ENCODE measurements around the gene TTC27. TPM values are rescaled to one million over a fixed set of nuclear protein-coding genes. Genes with fewer than 3 reads are reported as not detected.
A peak's percentile ranks its signal among the peaks of the same experiment; 100 is the strongest.

Gene TTC27
- total RNA-seq, 5 donors from 2014 or later (not counting 1 experiment from before 2014, with no cell fraction given) = 17.9 to 23.3 (median 21.6) TPM

DNA sequence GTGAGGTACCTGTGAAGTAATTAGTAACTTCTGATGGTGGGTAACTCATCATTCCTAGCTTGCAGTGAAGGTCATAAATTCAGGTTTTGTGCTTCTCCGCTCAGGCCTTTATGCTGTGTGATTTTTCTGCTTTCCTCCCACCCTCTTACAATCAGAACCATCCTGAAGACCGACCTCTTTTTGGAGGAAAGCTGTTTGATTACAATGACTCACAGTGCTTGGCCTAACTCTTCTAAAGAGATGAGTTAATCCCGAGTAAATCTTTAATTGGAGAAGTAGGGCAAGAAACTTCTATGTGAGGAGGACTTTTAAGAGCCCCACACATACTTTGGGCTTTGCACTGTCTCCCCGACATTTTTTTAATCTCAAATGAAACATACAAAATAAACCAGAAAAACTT, 53.1 kb downstream of the TTC27 start:
- Mint-ChIP-seq H3K4me1 (peaks cover 0 to 2% (median 0%) of the 10 kb centered on the region in 3 donors), H3K27ac (peak overlapping the region in 1 of 2 donors; percentile 50)

DNA sequence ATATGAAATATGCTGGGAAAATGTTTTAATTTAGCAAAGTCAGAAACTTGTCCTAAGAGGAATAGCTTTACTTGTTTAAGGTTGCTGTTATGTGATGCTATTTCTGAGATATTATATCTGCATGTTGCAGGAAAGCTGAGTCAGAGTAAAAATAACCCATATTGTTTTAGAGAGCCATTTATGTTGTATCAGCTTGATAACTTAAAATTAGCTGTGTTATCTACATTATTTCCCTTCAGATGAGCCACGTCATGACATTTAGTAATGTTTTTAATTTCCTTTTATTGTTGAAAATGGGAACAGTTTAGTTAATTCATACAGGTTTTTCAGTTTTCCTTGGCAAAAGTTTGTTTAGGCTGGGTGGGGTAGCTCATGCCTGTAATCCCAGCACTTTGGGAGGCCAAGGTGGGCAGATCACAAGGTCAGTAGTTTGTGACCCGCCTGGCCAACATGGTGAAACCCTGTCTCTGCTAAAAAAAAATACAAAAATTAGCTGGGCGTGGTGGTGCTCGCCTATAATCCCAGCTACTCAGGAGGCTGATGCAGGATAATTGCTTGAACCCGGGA, 55.8 kb downstream of the TTC27 start:
- Mint-ChIP-seq H3K27me3 (no peaks in the 10 kb centered on the region), H3K4me1 (peaks cover 0 to 2% (median 0%) of the 10 kb centered on the region in 3 donors), H3K9me3 (no peaks in the 10 kb centered on the region), H3K36me3 (peaks cover 60% of the 10 kb centered on the region), H3K27ac (no peak overlapping the region), H3K4me3 (no peak overlapping the region)
- ATAC-seq (replicated peaks in 1 of 4) (no peak), DNase-seq (no peak)
- H3K36me3 ChIP-seq (ENCODE audit: control insufficient read depth in 2 of 2, extremely low read depth in 1 of 2, insufficient read depth in 1 of 2, low read length in 1 of 2) = peaks cover 16 to 19% of the 10 kb centered on the region in 2 donors
- H3K27ac ChIP-seq (ENCODE audit: low read length) = no peak overlapping the region
- no peaks in the 10 kb centered on the region for H3K27me3 ChIP-seq (replicated peaks in 1 of 2; ENCODE audit: control insufficient read depth in 2 of 2, extremely low read depth in 1 of 2, insufficient read depth in 2 of 2, low read length in 1 of 2)
- no peaks in the 10 kb centered on the region for H3K9me3 ChIP-seq
- ChIA-PET CTCF (no interaction called here), POLR2A (interaction anchor here in 1 of 2 donors (0.7 kb wide), 1 partner anchor 19 kb away, joined by 4 read pairs; no protein-coding TSS in a partner anchor)
- no peak overlapping the region for H3K4me3 ChIP-seq (ENCODE audit: control insufficient read depth in 1 of 2, extremely low read depth in 1 of 2, low read length in 1 of 2)
- WGBS (ENCODE audit: insufficient coverage) = 98% methylated on average over 4 of the region's 5 CpGs
- no peaks in the 10 kb centered on the region for H3K4me1 ChIP-seq (ENCODE audit: control insufficient read depth in 1 of 2, extremely low read depth in 1 of 2, insufficient read depth in 2 of 2, low read length in 2 of 2)

More for the DNA sequence above, 53.1 kb downstream of the TTC27 start:
- ChIA-PET CTCF (interaction anchor here (0.6 to 0.7 kb wide), 2 partner anchors 326 to 892 kb away, joined by 3 to 5 read pairs; no protein-coding TSS in a partner anchor), POLR2A (no interaction called here)
- Histone ChIP-seq H3K27ac (ENCODE audit: low read length) (no peak overlapping the region), H3K4me3 (ENCODE audit: control insufficient read depth in 1 of 2, extremely low read depth in 1 of 2, low read length in 1 of 2) (no peak overlapping the region), H3K4me1 (ENCODE audit: control insufficient read depth in 1 of 2, extremely low read depth in 1 of 2, insufficient read depth in 2 of 2, low read length in 2 of 2) (no peaks in the 10 kb centered on the region), H3K27me3 (replicated peaks in 1 of 2; ENCODE audit: control insufficient read depth in 2 of 2, extremely low read depth in 1 of 2, insufficient read depth in 2 of 2, low read length in 1 of 2) (no peaks in the 10 kb centered on the region), H3K36me3 (ENCODE audit: control insufficient read depth in 2 of 2, extremely low read depth in 1 of 2, insufficient read depth in 1 of 2, low read length in 1 of 2) (peaks cover 16 to 21% of the 10 kb centered on the region in 2 donors), H3K9me3 (no peaks in the 10 kb centered on the region)
- Mint-ChIP-seq H3K9me3 (no peaks in the 10 kb centered on the region), H3K27me3 (no peaks in the 10 kb centered on the region), H3K36me3 (peaks cover 47% of the 10 kb centered on the region), H3K4me3 (no peak overlapping the region)
- no CpG with 5 or more reads among the region's 4 CpGs for WGBS (ENCODE audit: insufficient coverage)
- DNase-seq (no peak), ATAC-seq (replicated peaks in 1 of 4) (no peak)

- Histone ChIP-seq H3K4me1 (ENCODE audit: control insufficient read depth in 1 of 2, extremely low read depth in 1 of 2, insufficient read depth in 2 of 2, low read length in 2 of 2) (no peaks in the 10 kb centered on the region), H3K4me3 (ENCODE audit: control insufficient read depth in 1 of 2, extremely low read depth in 1 of 2, low read length in 1 of 2) (no peak overlapping the region), H3K27me3 (replicated peaks in 1 of 2; ENCODE audit: control insufficient read depth in 2 of 2, extremely low read depth in 1 of 2, insufficient read depth in 2 of 2, low read length in 1 of 2) (no peaks in the 10 kb centered on the region), H3K9me3 (no peaks in the 10 kb centered on the region), H3K27ac (ENCODE audit: low read length) (no peak overlapping the region), H3K36me3 (ENCODE audit: control insufficient read depth in 2 of 2, extremely low read depth in 1 of 2, insufficient read depth in 1 of 2, low read length in 1 of 2) (peaks cover 3 to 4% of the 10 kb centered on the region in 2 donors)
- Mint-ChIP-seq H3K4me1 (no peaks in the 10 kb centered on the region), H3K4me3 (no peak overlapping the region), H3K27me3 (no peaks in the 10 kb centered on the region), H3K9me3 (no peaks in the 10 kb centered on the region), H3K27ac (no peak overlapping the region), H3K36me3 (peaks cover 37% of the 10 kb centered on the region)
- CTCF ChIA-PET = no interaction called here
- POLR2A ChIA-PET = interaction anchor here in 1 of 2 donors (0.7 kb wide), 1 partner anchor 9 kb away, joined by 3 read pairs; no protein-coding TSS in a partner anchor
- no peak for DNase-seq
- ATAC-seq (replicated peaks in 1 of 4) = no peak
These were observed 60.7 kb downstream of the TTC27 start for GRCh38 chr2:32688541-32688940.

- CTCF ChIA-PET = no interaction called here
- no peaks in the 10 kb centered on the region for H3K4me1 Mint-ChIP-seq
These were observed 63.8 kb downstream of the TTC27 start for GRCh38 chr2:32691678-32692077.

GRCh38 chr2:32696439-32696838, 68.6 kb downstream of the TTC27 start:
- H3K9me3 Mint-ChIP-seq = no peaks in the 10 kb centered on the region
- Histone ChIP-seq H3K27ac (ENCODE audit: low read length) (no peak overlapping the region), H3K4me3 (ENCODE audit: control insufficient read depth in 1 of 2, extremely low read depth in 1 of 2, low read length in 1 of 2) (no peak overlapping the region), H3K36me3 (ENCODE audit: control insufficient read depth in 2 of 2, extremely low read depth in 1 of 2, insufficient read depth in 1 of 2, low read length in 1 of 2) (peaks cover 0 to 6% of the 10 kb centered on the region in 2 donors), H3K27me3 (replicated peaks in 1 of 2; ENCODE audit: control insufficient read depth in 2 of 2, extremely low read depth in 1 of 2, insufficient read depth in 2 of 2, low read length in 1 of 2) (no peaks in the 10 kb centered on the region), H3K9me3 (no peaks in the 10 kb centered on the region), H3K4me1 (ENCODE audit: control insufficient read depth in 1 of 2, extremely low read depth in 1 of 2, insufficient read depth in 2 of 2, low read length in 2 of 2) (no peaks in the 10 kb centered on the region)
- H3K4me3 Mint-ChIP-seq = no peak overlapping the region
- no peak for DNase-seq
- H3K27me3 Mint-ChIP-seq = no peaks in the 10 kb centered on the region
- H3K36me3 Mint-ChIP-seq = peaks cover 30% of the 10 kb centered on the region
- ChIA-PET CTCF (no interaction called here), POLR2A (no interaction called here)
- WGBS (ENCODE audit: insufficient coverage) = no CpG with 5 or more reads among the region's 4 CpGs
- H3K27ac Mint-ChIP-seq = no peak overlapping the region
- peaks cover 0 to 7% (median 0%) of the 10 kb centered on the region in 3 donors for H3K4me1 Mint-ChIP-seq
- ATAC-seq (replicated peaks in 1 of 4) = no peak

More at GRCh38 chr2:32691678-32692077, 63.8 kb downstream of the TTC27 start:
- H3K4me1 ChIP-seq (ENCODE audit: control insufficient read depth in 1 of 2, extremely low read depth in 1 of 2, insufficient read depth in 2 of 2, low read length in 2 of 2) = no peaks in the 10 kb centered on the region
- no peak overlapping the region for H3K4me3 Mint-ChIP-seq
- H3K9me3 Mint-ChIP-seq = no peaks in the 10 kb centered on the region
- no peak overlapping the region for H3K27ac ChIP-seq (ENCODE audit: low read length)
- ATAC-seq (replicated peaks in 1 of 4) = no peak
- no peaks in the 10 kb centered on the region for H3K27me3 ChIP-seq (replicated peaks in 1 of 2; ENCODE audit: control insufficient read depth in 2 of 2, extremely low read depth in 1 of 2, insufficient read depth in 2 of 2, low read length in 1 of 2)
- H3K36me3 Mint-ChIP-seq = peaks cover 25% of the 10 kb centered on the region
- H3K27ac Mint-ChIP-seq = no peak overlapping the region
- H3K27me3 Mint-ChIP-seq = no peaks in the 10 kb centered on the region
- H3K36me3 ChIP-seq (ENCODE audit: control insufficient read depth in 2 of 2, extremely low read depth in 1 of 2, insufficient read depth in 1 of 2, low read length in 1 of 2) = no peaks in the 10 kb centered on the region
- no peak for DNase-seq
- POLR2A ChIA-PET = no interaction called here
- H3K9me3 ChIP-seq = no peaks in the 10 kb centered on the region
- H3K4me3 ChIP-seq (ENCODE audit: control insufficient read depth in 1 of 2, extremely low read depth in 1 of 2, low read length in 1 of 2) = no peak overlapping the region

DNA sequence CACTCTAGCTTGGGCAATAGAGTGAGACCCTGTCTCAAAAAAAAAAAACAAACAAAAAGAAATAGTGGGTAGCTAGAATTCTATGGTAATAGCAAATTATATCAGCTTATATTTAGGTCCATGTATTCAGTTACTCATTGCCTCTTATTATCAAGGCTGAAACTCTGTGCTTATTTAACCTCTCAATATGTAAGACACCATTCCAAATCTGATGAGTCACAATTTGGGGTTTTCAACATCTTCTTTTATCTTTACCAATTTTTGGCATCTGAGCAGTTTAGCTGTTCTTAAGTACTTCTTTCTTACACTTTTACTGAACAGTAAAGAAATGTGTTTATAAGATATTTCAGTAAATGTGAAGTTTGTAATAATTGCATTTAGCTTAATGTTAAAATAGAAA, 69.3 kb downstream of the TTC27 start:
- peaks cover 30% of the 10 kb centered on the region for H3K36me3 Mint-ChIP-seq
- H3K27ac Mint-ChIP-seq = no peak overlapping the region
- no peaks in the 10 kb centered on the region for H3K27me3 Mint-ChIP-seq
- Histone ChIP-seq H3K36me3 (ENCODE audit: control insufficient read depth in 2 of 2, extremely low read depth in 1 of 2, insufficient read depth in 1 of 2, low read length in 1 of 2) (peaks cover 0 to 7% of the 10 kb centered on the region in 2 donors), H3K4me1 (ENCODE audit: control insufficient read depth in 1 of 2, extremely low read depth in 1 of 2, insufficient read depth in 2 of 2, low read length in 2 of 2) (no peaks in the 10 kb centered on the region), H3K27ac (ENCODE audit: low read length) (no peak overlapping the region), H3K9me3 (no peaks in the 10 kb centered on the region), H3K4me3 (ENCODE audit: control insufficient read depth in 1 of 2, extremely low read depth in 1 of 2, low read length in 1 of 2) (no peak overlapping the region), H3K27me3 (replicated peaks in 1 of 2; ENCODE audit: control insufficient read depth in 2 of 2, extremely low read depth in 1 of 2, insufficient read depth in 2 of 2, low read length in 1 of 2) (no peaks in the 10 kb centered on the region)
- no peak overlapping the region for H3K4me3 Mint-ChIP-seq
- peaks cover 0 to 14% (median 0%) of the 10 kb centered on the region in 3 donors for H3K4me1 Mint-ChIP-seq
- DNase-seq (no peak), ATAC-seq (replicated peaks in 1 of 4) (no peak)
- CTCF ChIA-PET = interaction anchor here in 1 of 2 donors (0.6 kb wide), 1 partner anchor 27 kb away, joined by 4 read pairs; no protein-coding TSS in a partner anchor
- POLR2A ChIA-PET = no interaction called here
- H3K9me3 Mint-ChIP-seq = no peaks in the 10 kb centered on the region

GRCh38 chr2:32699151-32699550, 71.3 kb downstream of the TTC27 start:
- H3K27ac Mint-ChIP-seq = no peak overlapping the region
- WGBS (ENCODE audit: insufficient coverage) = no CpG with 5 or more reads among the region's 1 CpG
- Histone ChIP-seq H3K27me3 (replicated peaks in 1 of 2; ENCODE audit: control insufficient read depth in 2 of 2, extremely low read depth in 1 of 2, insufficient read depth in 2 of 2, low read length in 1 of 2) (no peaks in the 10 kb centered on the region), H3K4me3 (ENCODE audit: control insufficient read depth in 1 of 2, extremely low read depth in 1 of 2, low read length in 1 of 2) (no peak overlapping the region), H3K9me3 (no peaks in the 10 kb centered on the region), H3K4me1 (ENCODE audit: control insufficient read depth in 1 of 2, extremely low read depth in 1 of 2, insufficient read depth in 2 of 2, low read length in 2 of 2) (no peaks in the 10 kb centered on the region), H3K36me3 (ENCODE audit: control insufficient read depth in 2 of 2, extremely low read depth in 1 of 2, insufficient read depth in 1 of 2, low read length in 1 of 2) (peaks cover 0 to 16% of the 10 kb centered on the region in 2 donors), H3K27ac (ENCODE audit: low read length) (no peak overlapping the region)
- peaks cover 48% of the 10 kb centered on the region for H3K36me3 Mint-ChIP-seq
- POLR2A ChIA-PET = no interaction called here
- DNase-seq (no peak), ATAC-seq (replicated peaks in 1 of 4) (no peak)
- no peaks in the 10 kb centered on the region for H3K9me3 Mint-ChIP-seq
- H3K27me3 Mint-ChIP-seq = no peaks in the 10 kb centered on the region
- CTCF ChIA-PET = no interaction called here
- peaks cover 0 to 18% (median 0%) of the 10 kb centered on the region in 3 donors for H3K4me1 Mint-ChIP-seq
- H3K4me3 Mint-ChIP-seq = no peak overlapping the region

Data from T-cell (primary cell).